DOHH2 (cell line): ENCODE data around the gene ASTN1.

Experiments used
- EZH2phosphoT487 ChIP-seq: fragments of 200-600 bp; sonication (generic); IDR thresholded peaks from 2 replicates; pipeline ENCODE4 v1.6.1; 2017; ENCODE audit warnings: borderline replicate concordance, mild to moderate bottlenecking, antibody characterized with exemption, low read length, moderate library complexity, mixed read lengths
- TF ChIP-seq, protein P1 (sequence below): fragments of 200-600 bp; sonication (generic); IDR thresholded peaks from one replicate; pipeline ENCODE4 v1.5.1; 2014; ENCODE audit warnings: antibody characterized with exemption, mild to moderate bottlenecking, low read depth, low read length; ENCODE audit not compliant: poor library complexity, severe bottlenecking

DNA sequence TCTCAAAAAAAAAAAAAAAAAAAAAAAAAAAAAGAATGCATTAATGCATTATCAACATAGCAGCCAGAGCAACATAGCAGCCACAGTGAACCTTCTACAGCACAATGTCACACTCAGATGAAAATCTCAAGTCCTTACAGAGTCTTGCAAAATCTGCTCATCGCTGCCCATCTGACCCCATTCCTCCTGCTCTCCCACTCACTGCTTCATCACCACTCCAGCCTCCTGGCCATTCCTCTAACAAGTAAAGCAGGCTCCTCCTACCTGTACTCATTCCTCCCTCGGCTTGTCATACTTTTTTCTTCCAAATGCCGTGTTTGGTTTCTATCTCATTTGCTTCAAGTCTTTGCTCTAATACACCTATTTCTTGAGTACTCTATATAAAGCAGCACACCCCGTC lies 35.8 kb upstream of the ASTN1 start:
- TF ChIP-seq, protein P1, sequence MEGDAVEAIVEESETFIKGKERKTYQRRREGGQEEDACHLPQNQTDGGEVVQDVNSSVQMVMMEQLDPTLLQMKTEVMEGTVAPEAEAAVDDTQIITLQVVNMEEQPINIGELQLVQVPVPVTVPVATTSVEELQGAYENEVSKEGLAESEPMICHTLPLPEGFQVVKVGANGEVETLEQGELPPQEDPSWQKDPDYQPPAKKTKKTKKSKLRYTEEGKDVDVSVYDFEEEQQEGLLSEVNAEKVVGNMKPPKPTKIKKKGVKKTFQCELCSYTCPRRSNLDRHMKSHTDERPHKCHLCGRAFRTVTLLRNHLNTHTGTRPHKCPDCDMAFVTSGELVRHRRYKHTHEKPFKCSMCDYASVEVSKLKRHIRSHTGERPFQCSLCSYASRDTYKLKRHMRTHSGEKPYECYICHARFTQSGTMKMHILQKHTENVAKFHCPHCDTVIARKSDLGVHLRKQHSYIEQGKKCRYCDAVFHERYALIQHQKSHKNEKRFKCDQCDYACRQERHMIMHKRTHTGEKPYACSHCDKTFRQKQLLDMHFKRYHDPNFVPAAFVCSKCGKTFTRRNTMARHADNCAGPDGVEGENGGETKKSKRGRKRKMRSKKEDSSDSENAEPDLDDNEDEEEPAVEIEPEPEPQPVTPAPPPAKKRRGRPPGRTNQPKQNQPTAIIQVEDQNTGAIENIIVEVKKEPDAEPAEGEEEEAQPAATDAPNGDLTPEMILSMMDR = no peak
- TF ChIP-seq EZH2phosphoT487 = no peak
